Activated CD8-positive, alpha-beta memory T cell treated with anti-CD3 and anti-CD28 coated beads for 36 hours (primary cell): ENCODE results near the gene AAMDC. TPM values are rescaled to one million over a fixed set of nuclear protein-coding genes. Genes with fewer than 3 reads are reported as not detected.

Experiments
- total RNA-seq, 2 experiments: library from RNA; stranded (reverse); gene quantifications; one replicate each; pipeline ENCODE4 v1.2.3, GENCODE V29; 2021

Gene AAMDC
- total RNA-seq, 2 experiments from 2014 or later: 2.6 to 3.8 TPM

Other genes starting within 250 kb of the AAMDC start
- gene AQP11, start 231.2 kb upstream of the AAMDC start, total RNA-seq: under 1 TPM; 0.46 to 0.55 TPM
- 100 to 1,000 TPM; 152 to 173 TPM for gene CLNS1A, start 183.3 kb upstream of the AAMDC start, total RNA-seq
- 10 to 100 TPM; 40.5 to 47.6 TPM for gene RSF1, start 422 bp upstream of the AAMDC start, total RNA-seq
- gene INTS4, start 173.5 kb downstream of the AAMDC start, total RNA-seq: 10 to 100 TPM; 48.0 to 49.0 TPM
- gene KCTD14, start 202.1 kb downstream of the AAMDC start, total RNA-seq: under 1 TPM in 1 of 2 experiments, not detected in 1; 0.27 TPM
- not detected for gene THRSP, start 242.7 kb downstream of the AAMDC start, total RNA-seq